ENCODE measurements around the gene ADAM8.
"Not testable (repeated sequence)": the region's sequence is repeated elsewhere in the genome, so short reads cannot be mapped to it uniquely, and the experiment has no call there.

ADAM8 gene

GRCh38 chr10:133247681-133248333, 28.9 kb downstream of the ADAM8 start:
- DNase-seq, result no peak

GRCh38 chr10:133246236-133246626, 30.4 kb downstream of the ADAM8 start:
- no peak for DNase-seq

DNA sequence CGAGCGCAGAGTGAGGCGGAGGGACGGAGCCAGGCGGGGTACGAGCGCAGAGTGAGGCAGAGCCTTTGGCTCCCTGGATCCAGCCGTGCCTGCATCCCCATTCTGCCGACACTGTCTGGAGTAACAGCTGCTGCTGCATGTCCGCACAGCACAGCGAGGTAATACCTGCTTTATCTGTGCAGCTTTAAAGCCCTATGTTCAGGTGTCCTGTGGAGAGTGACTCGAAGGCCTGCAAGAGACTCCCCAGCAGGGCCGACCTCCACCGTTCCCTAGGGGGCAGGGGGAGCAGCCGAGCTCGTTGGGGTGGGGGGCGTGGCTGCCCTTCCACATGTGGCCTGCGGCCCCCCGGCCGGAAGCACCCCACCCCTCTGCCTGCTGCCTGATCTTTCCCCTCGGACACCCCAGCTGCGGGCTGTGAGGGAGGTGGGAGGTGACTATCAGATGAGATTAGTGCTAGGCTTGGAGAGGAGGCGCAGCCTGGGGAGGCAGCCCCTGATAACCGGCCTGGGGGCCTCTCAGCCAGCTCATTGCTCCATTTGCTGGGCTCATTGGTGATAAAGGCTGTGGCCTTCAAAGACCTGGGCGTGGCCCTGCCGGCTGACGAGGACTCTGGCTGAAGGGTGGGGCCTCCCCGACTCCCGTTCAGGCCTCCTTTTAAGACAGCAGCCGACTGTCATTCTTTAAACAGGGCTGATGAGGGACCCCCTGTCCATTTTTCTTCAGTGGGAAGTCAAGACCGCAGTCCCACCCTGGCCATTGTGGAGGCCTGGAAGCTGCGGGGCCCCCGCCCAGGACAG, 31.0 kb downstream of the ADAM8 start:
- DNase-seq, result peak; percentile 22

DNA sequence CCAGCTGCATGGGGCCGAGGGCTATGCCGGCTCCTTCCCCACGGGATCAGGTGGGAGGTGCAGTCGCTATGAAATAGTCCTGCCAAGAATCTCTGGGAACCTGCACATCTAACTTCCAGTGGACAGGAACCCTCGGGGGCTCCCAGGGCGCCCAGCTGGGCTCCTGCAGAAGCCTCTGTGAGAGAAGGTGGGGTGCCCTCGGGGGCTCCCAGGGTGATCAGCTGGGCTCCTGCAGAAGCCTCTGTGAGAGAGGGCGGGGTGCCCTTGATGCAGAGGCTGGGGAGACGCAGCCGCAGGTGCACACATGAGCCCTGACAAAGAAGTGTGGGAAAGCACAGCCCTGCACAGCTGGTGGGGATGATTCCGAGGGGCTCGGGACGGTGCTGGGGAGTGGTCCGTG, 33.1 kb downstream of the ADAM8 start:
- DNase-seq, result peak; percentile 18

DNA sequence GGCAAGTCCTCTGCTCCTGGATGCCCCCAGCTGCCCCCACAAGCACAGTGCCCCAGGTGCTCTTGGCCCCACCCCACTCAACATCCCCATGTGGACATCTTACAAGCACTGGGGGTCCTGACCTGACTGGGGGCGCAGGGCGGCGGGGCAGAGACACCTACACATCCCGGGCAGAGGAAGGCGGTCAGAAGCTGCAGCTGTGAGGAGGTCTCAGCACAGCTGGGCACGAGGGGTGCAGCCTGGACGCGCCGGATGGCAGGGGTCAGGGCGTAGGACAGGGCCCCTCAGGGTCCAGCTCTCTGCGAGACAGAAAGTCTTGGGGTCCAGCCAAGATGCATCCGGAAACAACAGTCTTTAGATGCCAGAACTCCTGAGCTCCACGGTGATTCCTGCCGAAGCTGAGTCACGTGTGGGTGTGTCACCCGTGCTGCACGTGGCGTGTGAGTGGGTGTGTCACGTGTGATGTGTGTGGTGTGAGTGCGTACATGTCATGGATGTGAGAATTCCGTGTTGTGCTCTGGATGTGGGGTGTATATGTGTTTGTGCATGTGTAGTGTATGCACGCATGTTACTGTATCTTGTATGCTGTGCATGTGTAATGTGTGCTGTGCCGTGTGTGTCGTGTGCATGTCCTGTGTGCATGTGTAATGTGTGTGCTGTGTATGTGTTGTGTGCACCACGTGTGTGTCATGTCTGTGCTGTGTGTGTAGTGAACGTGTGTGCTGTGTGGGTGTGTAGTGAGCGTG, 33.9 kb downstream of the ADAM8 start:
- no peak for DNase-seq

- no peak for DNase-seq
Measured at GRCh38 chr10:133241501-133242205, 35.0 kb downstream of the ADAM8 start.

GRCh38 chr10:133239990-133240389, 36.7 kb downstream of the ADAM8 start:
- no peak for DNase-seq

DNA sequence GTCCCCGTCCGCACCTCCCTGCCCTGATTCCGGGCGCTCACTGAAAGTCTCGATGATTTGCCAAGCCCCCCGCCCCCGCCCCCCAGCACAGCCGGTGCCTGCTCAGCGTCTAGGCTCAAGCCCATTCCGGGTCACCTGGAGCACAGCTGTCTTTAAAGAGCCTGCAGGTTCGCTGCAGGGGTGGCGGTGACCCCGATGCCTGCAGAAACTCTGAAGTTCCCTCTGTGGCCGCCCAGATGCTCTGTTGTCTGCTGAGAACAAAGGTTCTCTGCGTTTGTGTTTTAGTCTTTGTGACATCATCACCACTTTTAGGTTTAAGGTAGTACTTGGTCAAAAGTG, 38.2 kb downstream of the ADAM8 start:
- DNase-seq, result no peak

- peak; percentile 70 for DNase-seq
Measured at GRCh38 chr10:133237588-133238465, 38.8 kb downstream of the ADAM8 start, which contains the start of gene VENTX. TSS of gene VENTX (plus strand) at chr10:133237855. CDS start at chr10:133237915, 60 bp downstream.

DNA sequence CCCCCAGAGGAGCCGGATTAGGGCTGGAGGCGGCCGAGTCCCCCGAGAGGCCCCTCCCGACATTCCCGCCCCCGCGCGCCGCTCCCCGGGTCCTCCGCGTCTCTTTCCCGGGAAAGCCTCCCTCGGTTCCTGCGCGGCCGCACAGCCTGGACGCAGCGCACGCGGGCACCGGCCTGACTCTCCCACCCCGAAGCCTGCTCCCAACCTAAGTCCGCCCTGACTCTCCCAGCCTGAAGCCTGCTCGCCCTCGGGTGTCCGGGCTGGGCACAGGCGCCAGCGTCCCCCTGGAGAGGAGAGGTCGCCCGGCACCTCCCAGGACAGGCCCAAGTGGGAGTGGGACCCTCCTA, 39.5 kb downstream of the ADAM8 start:
- no peak for DNase-seq

- no peak for DNase-seq
Measured at GRCh38 chr10:133236401-133237240, 40.0 kb downstream of the ADAM8 start.

- DNase-seq, result no peak
Measured at GRCh38 chr10:133235932-133236331, 40.7 kb downstream of the ADAM8 start.

DNA sequence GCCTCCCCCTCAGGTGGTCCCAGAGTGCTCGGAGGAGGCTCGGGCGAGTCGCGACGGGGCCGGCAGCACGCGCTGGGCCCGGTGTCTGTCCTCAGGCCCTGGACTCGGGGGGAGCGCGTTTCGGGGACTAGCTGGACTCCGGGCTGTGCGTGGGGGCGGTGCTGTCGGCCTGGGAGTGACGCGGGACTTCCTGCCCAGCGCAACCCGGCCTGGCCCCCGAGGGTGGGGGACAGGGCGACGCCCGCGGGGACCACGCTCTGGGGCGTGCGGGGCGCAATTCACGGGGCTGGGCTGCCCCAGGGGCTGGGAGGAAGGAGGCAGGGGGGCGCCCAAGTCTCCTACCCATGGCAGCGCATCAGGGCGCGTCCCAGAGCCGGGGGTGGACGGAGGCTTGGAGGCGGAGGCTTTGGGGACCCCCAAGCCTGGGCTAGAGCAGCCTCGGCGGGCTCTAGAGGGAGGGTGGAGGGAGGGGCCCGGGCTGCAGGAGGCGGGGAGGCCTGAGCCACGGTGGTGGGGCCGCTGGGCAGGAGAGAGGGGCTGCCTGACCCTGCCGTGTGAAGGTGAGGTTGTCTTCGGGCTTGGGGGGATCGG, 41.3 kb downstream of the ADAM8 start:
- no peak for DNase-seq

GRCh38 chr10:133234796-133235195, 41.9 kb downstream of the ADAM8 start:
- DNase-seq, result not testable (repeated sequence)

GRCh38 chr10:133231946-133232574, 44.6 kb downstream of the ADAM8 start:
- DNase-seq, result no peak

GRCh38 chr10:133231244-133231945, 45.3 kb downstream of the ADAM8 start:
- no peak for DNase-seq

DNA sequence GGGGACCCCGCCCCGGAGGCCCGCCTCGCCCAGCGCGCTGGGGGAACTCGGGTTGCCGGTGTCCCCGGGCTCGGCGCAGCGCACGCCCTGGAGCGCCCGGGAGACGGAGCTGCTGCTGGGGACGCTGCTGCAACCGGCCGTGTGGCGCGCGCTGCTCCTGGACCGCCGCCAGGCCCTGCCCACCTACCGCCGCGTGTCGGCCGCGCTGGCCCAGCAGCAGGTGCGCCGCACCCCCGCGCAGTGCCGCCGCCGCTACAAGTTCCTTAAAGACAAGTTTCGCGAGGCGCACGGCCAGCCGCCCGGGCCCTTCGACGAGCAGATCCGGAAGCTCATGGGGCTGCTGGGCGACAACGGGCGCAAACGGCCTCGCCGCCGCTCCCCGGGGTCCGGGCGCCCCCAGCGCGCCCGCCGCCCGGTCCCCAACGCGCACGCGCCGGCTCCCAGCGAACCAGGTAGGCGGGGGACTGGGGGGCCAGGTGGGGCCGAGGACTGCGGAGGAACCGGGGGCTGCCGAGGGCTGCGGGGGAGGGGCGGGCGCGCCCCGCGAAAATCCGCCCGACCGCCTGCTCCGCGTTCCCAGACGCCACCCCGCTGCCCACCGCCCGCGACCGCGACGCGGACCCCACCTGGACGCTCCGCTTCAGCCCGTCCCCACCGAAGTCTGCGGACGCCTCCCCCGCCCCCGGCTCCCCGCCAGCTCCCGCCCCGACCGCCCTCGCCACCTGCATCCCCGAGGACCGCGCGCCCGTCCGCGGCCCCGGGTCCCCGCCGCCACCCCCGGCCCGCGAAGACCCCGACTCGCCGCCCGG, 46.1 kb downstream of the ADAM8 start:
- DNase-seq, result peak; percentile 44

GRCh38 chr10:133230044-133230361, 46.7 kb downstream of the ADAM8 start, which contains the start of gene UTF1:
TSS of gene UTF1 (plus strand) at chr10:133230217. CDS start at chr10:133230289, 72 bp downstream.
- no peak for DNase-seq
